Brain microvascular endothelial cell (primary cell): ENCODE data around the gene SEZ6.

Experiments used
- DNase-seq: peaks from one replicate; pipeline ENCODE4 v3.0.0-alpha.2; 2020
- H3K27ac ChIP-seq: fragments of 250-450 bp; sonication (Bioruptor Pico); 2 replicates; pipeline ENCODE4 v1.5.1; 2020; ENCODE audit warnings: mild to moderate bottlenecking, moderate library complexity
- H3K27me3 ChIP-seq: fragments of 250-450 bp; sonication (Bioruptor Pico); replicated peaks from 2 replicates; pipeline ENCODE4 v1.5.1; 2020; ENCODE audit warnings: mild to moderate bottlenecking
- H3K36me3 ChIP-seq: fragments of 250-450 bp; sonication (Bioruptor Pico); replicated peaks from 2 replicates; pipeline ENCODE4 v1.5.1; 2020; ENCODE audit warnings: mild to moderate bottlenecking
- H3K4me3 ChIP-seq: 2 replicates; pipeline ENCODE4 v1.5.1; 2011; ENCODE audit warnings: low read depth, mild to moderate bottlenecking, control low read depth, low read length, moderate library complexity
- in situ Hi-C: cut with HindIII; loops from 2 replicates; pipeline ENCODE4 v1.10.0; 2017; ENCODE audit warnings: low sequenced_read_pairs, low pct_ligation_motif_present
- TF ChIP-seq, protein P1 (sequence below): IDR thresholded peaks from 2 replicates; pipeline ENCODE4 v1.5.1; 2011; ENCODE audit warnings: low read depth, mild to moderate bottlenecking, moderate library complexity, low read length, control low read depth, inconsistent platforms; ENCODE audit errors: missing control alignments

SEZ6 gene

GRCh38 chr17:28996554-28997096, 9.2 kb downstream of the SEZ6 start:
- TF ChIP-seq, protein P1, sequence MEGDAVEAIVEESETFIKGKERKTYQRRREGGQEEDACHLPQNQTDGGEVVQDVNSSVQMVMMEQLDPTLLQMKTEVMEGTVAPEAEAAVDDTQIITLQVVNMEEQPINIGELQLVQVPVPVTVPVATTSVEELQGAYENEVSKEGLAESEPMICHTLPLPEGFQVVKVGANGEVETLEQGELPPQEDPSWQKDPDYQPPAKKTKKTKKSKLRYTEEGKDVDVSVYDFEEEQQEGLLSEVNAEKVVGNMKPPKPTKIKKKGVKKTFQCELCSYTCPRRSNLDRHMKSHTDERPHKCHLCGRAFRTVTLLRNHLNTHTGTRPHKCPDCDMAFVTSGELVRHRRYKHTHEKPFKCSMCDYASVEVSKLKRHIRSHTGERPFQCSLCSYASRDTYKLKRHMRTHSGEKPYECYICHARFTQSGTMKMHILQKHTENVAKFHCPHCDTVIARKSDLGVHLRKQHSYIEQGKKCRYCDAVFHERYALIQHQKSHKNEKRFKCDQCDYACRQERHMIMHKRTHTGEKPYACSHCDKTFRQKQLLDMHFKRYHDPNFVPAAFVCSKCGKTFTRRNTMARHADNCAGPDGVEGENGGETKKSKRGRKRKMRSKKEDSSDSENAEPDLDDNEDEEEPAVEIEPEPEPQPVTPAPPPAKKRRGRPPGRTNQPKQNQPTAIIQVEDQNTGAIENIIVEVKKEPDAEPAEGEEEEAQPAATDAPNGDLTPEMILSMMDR: no peak
- no peak for DNase-seq
- H3K27me3 ChIP-seq: peaks cover 4% of the 10 kb centered on the region
- in situ Hi-C loops: no loop called here
- no peak overlapping the region for H3K27ac ChIP-seq
- H3K36me3 ChIP-seq: no peaks in the 10 kb centered on the region
- H3K4me3 ChIP-seq: no peak overlapping the region

DNA sequence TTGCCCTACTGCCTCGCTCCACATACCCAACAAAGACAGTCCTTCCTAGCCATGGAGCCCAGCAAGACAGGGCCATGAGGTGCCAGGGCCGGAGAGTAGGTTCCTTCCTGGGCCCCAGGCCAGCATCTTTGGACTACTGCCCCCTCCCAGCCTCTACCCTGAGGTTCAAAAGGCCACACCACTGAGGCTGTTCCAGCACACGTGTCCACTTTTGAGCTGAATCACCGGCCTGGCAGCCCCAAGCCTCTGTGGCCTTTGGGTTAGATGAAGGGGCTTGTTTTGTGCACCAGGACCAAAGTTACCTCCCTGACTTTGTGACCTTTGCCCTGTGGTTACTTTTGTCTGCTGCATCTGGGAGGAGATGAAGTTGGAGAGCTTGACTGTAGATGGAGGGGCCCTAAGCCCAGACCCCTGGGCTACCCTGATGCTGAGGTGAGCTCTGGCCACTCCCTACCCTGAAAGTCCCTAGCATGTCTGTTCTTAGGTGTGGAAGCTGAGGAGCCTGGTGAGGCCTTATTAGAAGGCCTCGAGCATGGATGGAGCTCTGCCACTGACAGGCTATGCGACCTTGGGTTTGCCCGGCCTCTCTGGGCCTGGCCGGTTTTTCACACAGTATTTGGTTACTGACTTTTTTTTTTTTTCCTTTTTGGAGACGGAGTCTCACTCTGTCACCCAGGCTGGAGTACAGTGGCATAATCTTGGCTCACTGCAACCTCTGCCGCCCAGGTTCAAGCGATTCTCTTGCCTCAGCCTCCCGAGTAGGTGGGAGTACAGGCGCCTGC, 12.0 kb downstream of the SEZ6 start:
- peaks cover 4% of the 10 kb centered on the region for H3K27me3 ChIP-seq
- no peak overlapping the region for H3K27ac ChIP-seq
- DNase-seq: no peak
- in situ Hi-C loops: no loop called here
- no peak overlapping the region for H3K4me3 ChIP-seq
- TF ChIP-seq, protein P1: no peak
- H3K36me3 ChIP-seq: no peaks in the 10 kb centered on the region

GRCh38 chr17:28992625-28993600, 12.9 kb downstream of the SEZ6 start:
- H3K36me3 ChIP-seq: no peaks in the 10 kb centered on the region
- in situ Hi-C loops: no loop called here
- H3K27me3 ChIP-seq: peaks cover 4% of the 10 kb centered on the region

GRCh38 chr17:28992185-28992584, 13.6 kb downstream of the SEZ6 start:
- in situ Hi-C loops: no loop called here
- Histone ChIP-seq H3K27me3 (peaks cover 4% of the 10 kb centered on the region), H3K4me3 (no peak overlapping the region), H3K36me3 (no peaks in the 10 kb centered on the region), H3K27ac (no peak overlapping the region)
- DNase-seq: no peak
- TF ChIP-seq, protein P1: no peak

More at GRCh38 chr17:28992625-28993600, 12.9 kb downstream of the SEZ6 start:
- Histone ChIP-seq H3K27ac (no peak overlapping the region), H3K4me3 (no peak overlapping the region)
- TF ChIP-seq, protein P1: no peak
- DNase-seq: no peak

DNA sequence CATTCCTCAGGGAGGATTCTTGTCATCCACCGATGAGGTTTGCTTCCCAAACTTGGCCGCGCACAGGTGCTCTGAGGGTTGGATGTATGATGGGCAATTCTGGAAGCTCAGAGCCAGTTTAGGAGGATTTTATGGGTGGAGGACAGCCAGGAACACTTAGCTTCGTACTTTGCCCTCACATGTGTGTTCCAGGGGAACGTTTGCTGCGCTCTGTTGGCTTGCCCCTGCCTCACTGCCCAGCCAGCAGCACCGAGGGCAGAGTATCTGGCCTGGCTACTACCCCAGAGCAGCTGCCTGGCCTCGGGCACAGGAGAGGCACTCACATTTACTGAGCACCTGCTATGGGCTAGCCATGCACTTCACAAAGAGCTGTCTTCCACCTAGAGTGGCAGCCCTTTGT, 14.1 kb downstream of the SEZ6 start:
- no peak overlapping the region for H3K4me3 ChIP-seq
- in situ Hi-C loops: no loop called here
- no peaks in the 10 kb centered on the region for H3K36me3 ChIP-seq
- DNase-seq: no peak
- peaks cover under 1% of the 10 kb centered on the region for H3K27me3 ChIP-seq
- no peak overlapping the region for H3K27ac ChIP-seq
- TF ChIP-seq, protein P1: no peak
